ENCODE results near the gene HSD17B8. TPM values are rescaled to one million over a fixed set of nuclear protein-coding genes. Genes with fewer than 3 reads are reported as not detected.

Gene HSD17B8
- total and polyA plus RNA-seq, 2 experiments from 2014 or later, result 4.3 to 8.9 TPM

DNA sequence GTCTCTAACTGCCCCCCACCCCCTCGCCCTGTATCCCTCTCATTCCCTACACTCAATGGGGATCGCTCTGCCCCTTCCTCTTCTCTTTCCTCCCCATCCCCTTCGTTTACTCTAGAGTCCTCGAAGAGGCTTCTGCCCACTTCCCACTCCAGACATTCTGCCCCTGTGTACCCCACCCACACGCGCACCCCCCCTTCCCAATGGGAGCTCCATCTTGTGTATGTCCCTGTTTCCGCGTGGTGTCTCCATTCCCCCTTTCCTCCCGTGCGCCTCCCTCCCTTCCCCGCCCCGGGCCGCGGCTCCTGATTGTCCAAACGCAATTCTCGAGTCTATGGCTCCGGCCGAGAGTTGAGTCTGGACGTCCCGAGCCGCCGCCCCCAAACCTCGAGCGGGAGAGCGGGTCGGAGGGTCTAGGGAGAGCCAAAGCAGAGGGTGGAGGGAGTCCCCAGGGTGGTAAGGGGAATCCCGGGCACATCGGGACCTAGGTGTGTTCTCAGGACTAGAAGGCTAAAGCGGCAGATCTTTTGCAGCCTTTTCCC is 3.2 kb downstream of the HSD17B8 start:
- Histone ChIP-seq H3K79me2 (replicated peaks; ENCODE audit: insufficient read depth) (peaks cover 5% of the 10 kb centered on the region; the same call in 1 of the 2 replicates), H3K4me1 (ENCODE audit: insufficient read depth) (peaks cover 44% of the 10 kb centered on the region), H3K9me2 (ENCODE audit: insufficient read depth) (no peaks in the 10 kb centered on the region), H3K27ac (ENCODE audit: low read depth) (no peak overlapping the region), H3K4me3 (peak overlapping the region; percentile 96), H3K4me2 (peak overlapping the region; percentile 97), H2AFZ (peak overlapping the region; percentile 94), H3K36me3 (ENCODE audit: insufficient read depth) (peaks cover 6% of the 10 kb centered on the region; the same call in 1 of the 2 replicates), H3K27me3 (ENCODE audit: insufficient read depth) (peaks cover 69% of the 10 kb centered on the region), H4K20me1 (replicated peaks; ENCODE audit: insufficient read depth) (peaks cover 21% of the 10 kb centered on the region; the same call in 1 of the 2 replicates), H3F3A (replicated peaks; ENCODE audit: low read depth) (peaks cover 23% of the 10 kb centered on the region)
- Mint-ChIP-seq H3K4me3 (peak overlapping the region; percentile 79), H3K36me3 (ENCODE audit: low read depth) (peaks cover 36% of the 10 kb centered on the region), H3K27ac (no peak overlapping the region; the same call in 1 of the 2 replicates), H3K27me3 (ENCODE audit: insufficient read depth, low read depth, poor library complexity) (peaks cover 51% of the 10 kb centered on the region), H3K4me1 (peaks cover 58% of the 10 kb centered on the region), H3K9me3 (no peaks in the 10 kb centered on the region; the same call in 2 of the 3 replicates)
- ATAC-seq, result peak; percentile 4
- DNase-seq (ENCODE audit: low spot score), result peak; percentile 73
- TF ChIP-seq STAT1 (IDR thresholded peaks at IDR 0.05; ENCODE audit: unreplicated experiment), result no peak
- no peak for TF ChIP-seq POLR2AphosphoS5 (IDR thresholded peaks at IDR 0.05; ENCODE audit: low read depth)
- TF ChIP-seq EZH2 (IDR thresholded peaks at IDR 0.05; ENCODE audit: low read depth, unreplicated experiment), result peak; percentile 42
- TF ChIP-seq EZH2phosphoT487 (IDR thresholded peaks at IDR 0.05; ENCODE audit: unreplicated experiment), result no peak
- TF ChIP-seq ZNF114 (CRISPR knock-in tag; IDR thresholded peaks at IDR 0.05), result no peak

- no peak for TF ChIP-seq ZNF114 (CRISPR knock-in tag; IDR thresholded peaks at IDR 0.05)
- TF ChIP-seq POLR2AphosphoS5 (IDR thresholded peaks at IDR 0.05; ENCODE audit: low read depth), result peak; percentile 85
- peak; percentile 94 for TF ChIP-seq CREB1 (CRISPR knock-in tag; IDR thresholded peaks at IDR 0.05; ENCODE audit: low read depth)
- TF ChIP-seq JUNB (IDR thresholded peaks at IDR 0.05; ENCODE audit: unreplicated experiment), result no peak
- TF ChIP-seq, protein P1, sequence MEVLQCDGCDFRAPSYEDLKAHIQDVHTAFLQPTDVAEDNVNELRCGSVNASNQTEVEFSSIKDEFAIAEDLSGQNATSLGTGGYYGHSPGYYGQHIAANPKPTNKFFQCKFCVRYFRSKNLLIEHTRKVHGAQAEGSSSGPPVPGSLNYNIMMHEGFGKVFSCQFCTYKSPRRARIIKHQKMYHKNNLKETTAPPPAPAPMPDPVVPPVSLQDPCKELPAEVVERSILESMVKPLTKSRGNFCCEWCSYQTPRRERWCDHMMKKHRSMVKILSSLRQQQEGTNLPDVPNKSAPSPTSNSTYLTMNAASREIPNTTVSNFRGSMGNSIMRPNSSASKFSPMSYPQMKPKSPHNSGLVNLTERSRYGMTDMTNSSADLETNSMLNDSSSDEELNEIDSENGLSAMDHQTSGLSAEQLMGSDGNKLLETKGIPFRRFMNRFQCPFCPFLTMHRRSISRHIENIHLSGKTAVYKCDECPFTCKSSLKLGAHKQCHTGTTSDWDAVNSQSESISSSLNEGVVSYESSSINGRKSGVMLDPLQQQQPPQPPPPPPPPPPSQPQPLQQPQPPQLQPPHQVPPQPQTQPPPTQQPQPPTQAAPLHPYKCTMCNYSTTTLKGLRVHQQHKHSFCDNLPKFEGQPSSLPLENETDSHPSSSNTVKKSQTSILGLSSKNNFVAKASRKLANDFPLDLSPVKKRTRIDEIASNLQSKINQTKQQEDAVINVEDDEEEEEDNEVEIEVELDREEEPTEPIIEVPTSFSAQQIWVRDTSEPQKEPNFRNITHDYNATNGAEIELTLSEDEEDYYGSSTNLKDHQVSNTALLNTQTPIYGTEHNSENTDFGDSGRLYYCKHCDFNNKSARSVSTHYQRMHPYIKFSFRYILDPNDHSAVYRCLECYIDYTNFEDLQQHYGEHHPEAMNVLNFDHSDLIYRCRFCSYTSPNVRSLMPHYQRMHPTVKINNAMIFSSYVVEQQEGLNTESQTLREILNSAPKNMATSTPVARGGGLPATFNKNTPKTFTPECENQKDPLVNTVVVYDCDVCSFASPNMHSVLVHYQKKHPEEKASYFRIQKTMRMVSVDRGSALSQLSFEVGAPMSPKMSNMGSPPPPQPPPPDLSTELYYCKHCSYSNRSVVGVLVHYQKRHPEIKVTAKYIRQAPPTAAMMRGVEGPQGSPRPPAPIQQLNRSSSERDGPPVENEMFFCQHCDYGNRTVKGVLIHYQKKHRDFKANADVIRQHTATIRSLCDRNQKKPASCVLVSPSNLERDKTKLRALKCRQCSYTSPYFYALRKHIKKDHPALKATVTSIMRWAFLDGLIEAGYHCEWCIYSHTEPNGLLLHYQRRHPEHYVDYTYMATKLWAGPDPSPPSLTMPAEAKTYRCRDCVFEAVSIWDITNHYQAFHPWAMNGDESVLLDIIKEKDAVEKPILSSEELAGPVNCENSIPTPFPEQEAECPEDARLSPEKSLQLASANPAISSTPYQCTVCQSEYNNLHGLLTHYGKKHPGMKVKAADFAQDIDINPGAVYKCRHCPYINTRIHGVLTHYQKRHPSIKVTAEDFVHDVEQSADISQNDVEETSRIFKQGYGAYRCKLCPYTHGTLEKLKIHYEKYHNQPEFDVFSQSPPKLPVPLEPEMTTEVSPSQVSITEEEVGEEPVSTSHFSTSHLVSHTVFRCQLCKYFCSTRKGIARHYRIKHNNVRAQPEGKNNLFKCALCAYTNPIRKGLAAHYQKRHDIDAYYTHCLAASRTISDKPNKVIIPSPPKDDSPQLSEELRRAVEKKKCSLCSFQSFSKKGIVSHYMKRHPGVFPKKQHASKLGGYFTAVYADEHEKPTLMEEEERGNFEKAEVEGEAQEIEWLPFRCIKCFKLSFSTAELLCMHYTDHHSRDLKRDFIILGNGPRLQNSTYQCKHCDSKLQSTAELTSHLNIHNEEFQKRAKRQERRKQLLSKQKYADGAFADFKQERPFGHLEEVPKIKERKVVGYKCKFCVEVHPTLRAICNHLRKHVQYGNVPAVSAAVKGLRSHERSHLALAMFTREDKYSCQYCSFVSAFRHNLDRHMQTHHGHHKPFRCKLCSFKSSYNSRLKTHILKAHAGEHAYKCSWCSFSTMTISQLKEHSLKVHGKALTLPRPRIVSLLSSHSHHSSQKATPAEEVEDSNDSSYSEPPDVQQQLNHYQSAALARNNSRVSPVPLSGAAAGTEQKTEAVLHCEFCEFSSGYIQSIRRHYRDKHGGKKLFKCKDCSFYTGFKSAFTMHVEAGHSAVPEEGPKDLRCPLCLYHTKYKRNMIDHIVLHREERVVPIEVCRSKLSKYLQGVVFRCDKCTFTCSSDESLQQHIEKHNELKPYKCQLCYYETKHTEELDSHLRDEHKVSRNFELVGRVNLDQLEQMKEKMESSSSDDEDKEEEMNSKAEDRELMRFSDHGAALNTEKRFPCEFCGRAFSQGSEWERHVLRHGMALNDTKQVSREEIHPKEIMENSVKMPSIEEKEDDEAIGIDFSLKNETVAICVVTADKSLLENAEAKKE (CRISPR knock-in tag; IDR thresholded peaks at IDR 0.05), result no peak
- TF ChIP-seq, protein P2, sequence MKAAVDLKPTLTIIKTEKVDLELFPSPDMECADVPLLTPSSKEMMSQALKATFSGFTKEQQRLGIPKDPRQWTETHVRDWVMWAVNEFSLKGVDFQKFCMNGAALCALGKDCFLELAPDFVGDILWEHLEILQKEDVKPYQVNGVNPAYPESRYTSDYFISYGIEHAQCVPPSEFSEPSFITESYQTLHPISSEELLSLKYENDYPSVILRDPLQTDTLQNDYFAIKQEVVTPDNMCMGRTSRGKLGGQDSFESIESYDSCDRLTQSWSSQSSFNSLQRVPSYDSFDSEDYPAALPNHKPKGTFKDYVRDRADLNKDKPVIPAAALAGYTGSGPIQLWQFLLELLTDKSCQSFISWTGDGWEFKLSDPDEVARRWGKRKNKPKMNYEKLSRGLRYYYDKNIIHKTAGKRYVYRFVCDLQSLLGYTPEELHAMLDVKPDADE (IDR thresholded peaks at IDR 0.05), result no peak
- TF ChIP-seq NANOG (IDR thresholded peaks at IDR 0.05; ENCODE audit: borderline replicate concordance), result no peak
- TF ChIP-seq ZNF331 (CRISPR knock-in tag; IDR thresholded peaks at IDR 0.05; ENCODE audit: low read depth), result no peak
- Mint-ChIP-seq H3K27me3 (ENCODE audit: insufficient read depth, low read depth, poor library complexity) (peaks cover 56% of the 10 kb centered on the region), H3K4me1 (peaks cover 55% of the 10 kb centered on the region), H3K36me3 (ENCODE audit: low read depth) (peaks cover 29% of the 10 kb centered on the region), H3K4me3 (peak within 1 kb of the TSS; percentile 79), H3K27ac (no peak within 1 kb of the TSS; the same call in 1 of the 2 replicates), H3K9me3 (no peaks in the 10 kb centered on the region; the same call in 2 of the 3 replicates)
- Histone ChIP-seq H3K9me2 (ENCODE audit: insufficient read depth) (no peaks in the 10 kb centered on the region), H3F3A (replicated peaks; ENCODE audit: low read depth) (peaks cover 16% of the 10 kb centered on the region), H3K79me2 (replicated peaks; ENCODE audit: insufficient read depth) (peaks cover 5% of the 10 kb centered on the region; the same call in 1 of the 2 replicates), H2AFZ (peak within 1 kb of the TSS; percentile 94), H3K4me3 (peak within 1 kb of the TSS; percentile 96), H3K27ac (ENCODE audit: low read depth) (no peak within 1 kb of the TSS), H4K20me1 (replicated peaks; ENCODE audit: insufficient read depth) (peaks cover 17% of the 10 kb centered on the region; the same call in 1 of the 2 replicates), H3K36me3 (ENCODE audit: insufficient read depth) (no peaks in the 10 kb centered on the region), H3K4me2 (peak within 1 kb of the TSS; percentile 97), H3K27me3 (ENCODE audit: insufficient read depth) (peaks cover 76% of the 10 kb centered on the region), H3K4me1 (ENCODE audit: insufficient read depth) (peaks cover 47% of the 10 kb centered on the region)
- ATAC-seq (peak; percentile 14), DNase-seq (ENCODE audit: low spot score) (peak; percentile 93)
These were observed 3.9 kb downstream of the HSD17B8 start, which contains the start of gene RING1 for GRCh38 chr6:33208091-33208967. Gene RING1 (plus strand): TSS chr6:33208500. CDS start chr6:33208823, 323 bp downstream.

Data from GM23338 (cell line).